Omental fat pad (tissue), 4 donors: ENCODE data around the gene PRKCZ. TPM values are rescaled to one million over a fixed set of nuclear protein-coding genes. Genes with fewer than 3 reads are reported as not detected.

Experiments used
- ATAC-seq: fragments of 150-250 bp; one replicate; pipeline ENCODE4 v1.9.1; 2016; ENCODE audit warnings: mild to moderate bottlenecking, moderate library complexity; ENCODE audit not compliant: low FRiP score
- DNase-seq: peaks from one replicate; pipeline ENCODE4 v3.0.0-alpha.2; 2019; ENCODE audit warnings: low spot score
- CTCF ChIP-seq, 3 donors: fragments of 450-650 bp; IDR thresholded peaks; one replicate each; pipeline ENCODE4 v1.5.1; 2016 to 2017; ENCODE audit warnings: antibody characterized with exemption in 3 of 3, mild to moderate bottlenecking in 3 of 3, moderate library complexity in 2 of 3
- total RNA-seq, 4 donors: library from RNA; depleted of rRNA; stranded (reverse); fragments of >200 nt; gene quantifications; one replicate each; pipeline ENCODE4 v1.1.0, GENCODE V29; 2016

The PRKCZ gene
- total RNA-seq, 4 donors from 2014 or later: 2.5 to 8.1 (median 2.6) TPM

- DNase-seq (no peak), ATAC-seq (no peak)
- TF ChIP-seq CTCF (IDR thresholded peaks at IDR 0.05): no peak
Observed at GRCh38 chr1:2212274-2212531, 162.0 kb downstream of the PRKCZ start.

GRCh38 chr1:2212532-2213491 lies 162.6 kb downstream of the PRKCZ start:
- DNase-seq (peak; percentile 87), ATAC-seq (peak; percentile 54)
- TF ChIP-seq CTCF (IDR thresholded peaks at IDR 0.05): no peak

GRCh38 chr1:2213576-2214505 lies 163.6 kb downstream of the PRKCZ start:
- no peak for TF ChIP-seq CTCF (IDR thresholded peaks at IDR 0.05)
- DNase-seq: no peak

GRCh38 chr1:2214541-2215241 lies 164.5 kb downstream of the PRKCZ start:
- ATAC-seq (peak; percentile 26), DNase-seq (no peak)
- TF ChIP-seq CTCF (IDR thresholded peaks at IDR 0.05): no peak

More at GRCh38 chr1:2213576-2214505, 163.6 kb downstream of the PRKCZ start:
- ATAC-seq: peak; percentile 81

GRCh38 chr1:2215329-2215728 lies 165.1 kb downstream of the PRKCZ start:
- DNase-seq: no peak

More at GRCh38 chr1:2215329-2215728, 165.1 kb downstream of the PRKCZ start:
- no peak for ATAC-seq
- TF ChIP-seq CTCF (IDR thresholded peaks at IDR 0.05): no peak
